OCI-LY1 (cell line): ENCODE results near the gene MAX.
"Not testable (repeated sequence)": the region's sequence is repeated elsewhere in the genome, so short reads cannot be mapped to it uniquely, and the experiment has no call there.

Experiments used
- EZH2 ChIP-seq: fragments of 200-600 bp; sonication (generic), shearing (Covaris generic); IDR thresholded peaks from 2 replicates; pipeline ENCODE4 v1.8.0; 2017; ENCODE audit warnings: borderline replicate concordance, mixed run types, mild to moderate bottlenecking, antibody characterized with exemption, low read length, moderate library complexity, mixed read lengths
- TF ChIP-seq, protein P1 (sequence below): fragments of 200-600 bp; sonication (generic), shearing (Covaris generic); IDR thresholded peaks from 2 replicates; pipeline ENCODE4 v1.5.1; 2017; ENCODE audit warnings: mild to moderate bottlenecking, antibody characterized with exemption, low read length, moderate library complexity, mixed read lengths

DNA sequence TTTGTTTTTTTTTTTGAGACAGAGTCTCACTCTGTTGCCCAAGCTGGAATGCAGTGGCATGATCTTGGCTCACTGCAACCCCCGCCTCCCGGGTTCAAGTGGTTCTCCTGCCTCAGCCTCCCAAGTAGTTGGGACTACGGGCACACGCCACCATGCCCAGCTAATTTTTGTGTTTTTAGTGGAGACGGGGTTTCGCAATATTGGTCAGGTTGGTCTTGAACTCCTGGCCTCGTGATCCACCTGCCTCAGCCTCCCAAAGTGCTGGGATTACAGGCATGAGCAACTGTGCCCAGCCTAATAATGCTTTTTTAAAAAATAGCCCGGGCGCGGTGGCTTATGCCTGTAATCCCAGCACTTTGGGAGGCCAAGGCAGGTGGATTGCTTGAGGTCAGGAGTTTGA, 71.0 kb downstream of the MAX start:
- TF ChIP-seq, protein P1, sequence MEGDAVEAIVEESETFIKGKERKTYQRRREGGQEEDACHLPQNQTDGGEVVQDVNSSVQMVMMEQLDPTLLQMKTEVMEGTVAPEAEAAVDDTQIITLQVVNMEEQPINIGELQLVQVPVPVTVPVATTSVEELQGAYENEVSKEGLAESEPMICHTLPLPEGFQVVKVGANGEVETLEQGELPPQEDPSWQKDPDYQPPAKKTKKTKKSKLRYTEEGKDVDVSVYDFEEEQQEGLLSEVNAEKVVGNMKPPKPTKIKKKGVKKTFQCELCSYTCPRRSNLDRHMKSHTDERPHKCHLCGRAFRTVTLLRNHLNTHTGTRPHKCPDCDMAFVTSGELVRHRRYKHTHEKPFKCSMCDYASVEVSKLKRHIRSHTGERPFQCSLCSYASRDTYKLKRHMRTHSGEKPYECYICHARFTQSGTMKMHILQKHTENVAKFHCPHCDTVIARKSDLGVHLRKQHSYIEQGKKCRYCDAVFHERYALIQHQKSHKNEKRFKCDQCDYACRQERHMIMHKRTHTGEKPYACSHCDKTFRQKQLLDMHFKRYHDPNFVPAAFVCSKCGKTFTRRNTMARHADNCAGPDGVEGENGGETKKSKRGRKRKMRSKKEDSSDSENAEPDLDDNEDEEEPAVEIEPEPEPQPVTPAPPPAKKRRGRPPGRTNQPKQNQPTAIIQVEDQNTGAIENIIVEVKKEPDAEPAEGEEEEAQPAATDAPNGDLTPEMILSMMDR, result not testable (repeated sequence)
- not testable (repeated sequence) for TF ChIP-seq EZH2
